HG03159 (cell line): ENCODE results near the gene ELL2.
A peak's percentile ranks its signal among the peaks of the same experiment; 100 is the strongest.
"Not testable (repeated sequence)": the region's sequence is repeated elsewhere in the genome, so short reads cannot be mapped to it uniquely, and the experiment has no call there.

Experiments used
- ATAC-seq: cut with Tn5 transposase; IDR thresholded peaks from one replicate; pipeline ENCODE4 v1.9.1; 2021; ENCODE audit warnings: mild to moderate bottlenecking, moderate library complexity; ENCODE audit not compliant: unreplicated experiment

Gene ELL2

DNA sequence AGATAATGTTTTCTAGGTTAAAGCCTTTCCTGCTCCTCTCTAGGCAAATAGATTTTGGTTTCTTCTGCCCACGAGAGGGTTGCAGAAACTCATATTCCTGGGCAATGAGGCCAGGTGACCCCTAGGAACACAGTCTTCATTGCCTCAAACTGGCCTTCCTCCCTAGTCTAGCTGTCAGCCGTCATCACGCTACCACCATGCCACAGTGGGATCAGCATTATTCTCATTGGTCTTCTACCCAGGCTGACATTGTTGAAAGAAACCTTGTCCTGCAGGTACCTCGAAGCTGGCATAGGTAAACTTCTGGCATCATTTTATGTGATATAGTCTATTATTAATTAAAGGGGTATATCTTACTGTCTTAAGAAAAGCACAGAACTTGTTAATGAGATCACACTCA is 51.1 kb downstream of the ELL2 start:
- no peak for ATAC-seq

DNA sequence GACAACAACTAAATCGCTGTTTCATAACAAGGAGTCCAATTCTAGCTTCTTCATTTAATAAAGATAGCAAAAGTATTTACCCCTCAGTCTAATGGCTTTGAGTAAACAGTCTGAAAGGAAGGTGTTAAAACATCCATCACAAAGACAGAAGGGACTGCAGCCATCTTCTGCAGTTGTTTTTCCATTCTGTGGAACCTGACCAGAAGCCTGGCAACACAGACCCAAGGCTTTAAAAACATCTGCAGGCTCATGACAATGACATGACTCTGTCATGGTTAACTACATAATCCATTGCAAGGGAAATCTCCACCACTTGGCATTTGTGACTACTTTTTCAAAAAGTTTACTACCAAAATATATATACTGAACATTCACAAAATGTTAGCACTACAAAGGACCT is 51.9 kb downstream of the ELL2 start:
- ATAC-seq, result no peak

DNA sequence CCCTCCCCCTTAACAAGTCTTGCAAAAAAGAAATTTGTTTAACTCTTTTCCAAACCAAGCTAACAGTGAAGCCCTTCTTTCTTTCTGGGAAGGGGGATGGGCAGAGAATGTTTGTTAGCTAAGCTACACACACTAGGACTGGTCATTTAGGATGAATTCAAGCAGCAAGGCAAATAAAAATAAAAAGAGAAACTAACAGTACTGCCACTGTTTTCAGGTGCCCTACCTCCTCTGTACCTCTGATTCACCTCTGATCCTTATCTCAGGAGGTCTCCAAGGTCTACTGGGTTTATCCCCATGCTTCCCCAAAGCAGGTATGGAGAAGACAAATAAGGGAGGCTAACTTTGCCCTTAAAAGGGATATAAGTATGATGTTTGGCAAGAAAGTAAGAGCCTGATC is 52.9 kb downstream of the ELL2 start:
- no peak for ATAC-seq

DNA sequence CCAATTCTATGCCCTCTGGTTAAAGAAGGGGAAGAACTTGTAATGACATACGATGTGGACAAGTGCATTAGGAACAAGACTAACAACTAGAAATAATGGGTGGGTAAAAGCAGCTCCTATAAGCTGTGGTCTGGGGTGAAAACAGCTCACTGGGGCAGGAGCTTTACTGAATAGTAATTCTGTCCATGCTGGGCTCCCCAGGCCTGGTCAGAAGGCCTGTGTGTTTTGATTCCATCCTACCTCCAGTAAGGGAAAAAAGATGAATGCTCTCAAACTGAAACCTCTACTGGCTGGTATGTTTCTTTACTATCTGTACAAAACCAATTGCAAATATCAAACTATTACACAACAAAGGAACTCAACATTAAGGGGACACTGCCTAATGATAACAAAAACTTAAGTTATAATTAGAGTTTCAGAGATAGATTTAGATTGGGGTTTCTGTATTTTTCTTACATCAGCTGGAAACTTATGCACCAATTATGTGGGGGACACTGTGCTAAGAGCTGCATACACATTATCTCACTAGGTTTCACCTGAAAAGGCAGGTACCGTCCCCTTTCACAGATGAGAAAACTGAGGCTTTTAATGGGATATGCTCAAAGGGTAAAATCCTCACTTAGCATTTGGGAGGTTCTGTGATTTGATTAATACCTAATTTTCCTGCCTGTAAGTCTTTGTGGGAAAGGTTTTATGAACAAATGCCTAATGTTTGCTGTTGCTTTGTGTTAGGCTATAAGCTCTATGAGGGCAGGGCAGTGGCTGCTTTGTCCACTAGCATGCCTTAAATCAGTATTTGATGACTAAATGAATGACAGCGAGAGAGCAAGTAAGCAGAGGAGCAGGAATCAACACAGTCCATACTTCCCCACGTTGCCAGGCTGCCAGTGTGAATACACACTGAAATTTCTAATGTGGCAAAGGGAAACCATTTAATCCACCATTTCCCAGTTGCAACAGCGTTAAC is 53.6 kb downstream of the ELL2 start:
- no peak for ATAC-seq

DNA sequence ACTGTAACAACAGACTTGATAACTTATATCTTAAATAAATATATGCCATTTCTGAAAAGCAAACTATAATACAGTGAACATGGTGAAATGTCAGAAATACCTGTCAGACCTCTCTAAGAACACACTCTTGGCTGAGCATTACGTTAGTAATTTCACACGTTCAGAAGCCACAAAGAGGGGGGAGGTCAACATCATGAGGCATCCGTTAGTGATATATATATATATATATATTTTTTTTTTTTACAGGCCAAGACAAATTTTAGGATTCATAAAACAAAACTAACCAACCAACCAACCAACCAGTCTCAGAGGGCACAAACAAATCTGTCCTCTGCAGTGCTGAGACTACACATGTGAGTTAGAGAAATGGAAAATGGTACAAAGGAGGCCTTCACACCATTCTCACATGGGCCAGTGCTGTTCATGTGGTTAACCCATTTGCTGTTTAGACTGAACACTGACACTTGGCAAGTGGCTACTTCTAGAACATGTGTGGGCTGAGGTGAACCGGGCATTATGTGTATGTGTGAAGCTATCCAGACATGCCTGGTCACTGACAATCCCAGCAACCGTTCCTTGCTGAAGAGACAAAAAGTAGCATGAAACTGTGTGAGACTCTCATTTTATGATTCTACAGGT is 54.5 kb downstream of the ELL2 start:
- ATAC-seq, result no peak

DNA sequence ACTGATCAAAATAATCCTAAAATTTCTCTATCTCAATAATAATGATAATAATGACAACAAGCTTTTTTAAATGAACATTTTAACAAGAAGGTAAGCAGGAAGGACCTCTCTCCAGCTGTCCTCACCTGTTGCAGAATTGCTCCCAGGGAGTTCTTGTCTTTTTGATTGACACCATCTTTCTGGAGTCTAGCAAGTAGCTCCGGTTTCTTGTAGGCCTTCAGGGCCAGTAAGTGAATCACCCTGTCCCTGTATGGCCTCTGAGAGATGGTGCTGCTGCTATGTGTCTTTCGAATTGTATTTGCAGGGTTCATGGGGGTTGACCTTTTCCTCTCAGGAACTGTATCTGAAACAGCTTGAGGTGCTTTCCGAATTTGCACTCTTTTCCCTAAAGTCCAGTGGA is 55.3 kb downstream of the ELL2 start:
- ATAC-seq, result not testable (repeated sequence)

DNA sequence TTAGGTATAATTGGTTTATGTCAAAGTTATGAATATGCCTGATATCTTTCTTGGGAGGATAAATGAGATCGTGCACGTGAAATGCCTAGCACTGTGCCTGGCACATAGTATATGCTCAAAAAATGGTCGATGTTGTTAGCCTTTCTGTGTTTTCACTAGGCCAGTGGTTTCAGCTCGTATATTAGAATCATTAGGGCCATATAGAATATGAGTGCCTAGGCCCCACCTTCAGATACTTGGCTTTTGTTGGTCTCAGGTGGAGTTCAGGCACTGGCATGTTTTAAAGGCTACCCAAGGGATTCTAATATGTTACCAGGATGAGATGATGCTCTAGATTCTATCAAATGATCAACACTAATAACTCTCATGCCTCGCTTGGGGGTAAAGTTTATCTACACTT is 56.8 kb downstream of the ELL2 start:
- ATAC-seq, result no peak

DNA sequence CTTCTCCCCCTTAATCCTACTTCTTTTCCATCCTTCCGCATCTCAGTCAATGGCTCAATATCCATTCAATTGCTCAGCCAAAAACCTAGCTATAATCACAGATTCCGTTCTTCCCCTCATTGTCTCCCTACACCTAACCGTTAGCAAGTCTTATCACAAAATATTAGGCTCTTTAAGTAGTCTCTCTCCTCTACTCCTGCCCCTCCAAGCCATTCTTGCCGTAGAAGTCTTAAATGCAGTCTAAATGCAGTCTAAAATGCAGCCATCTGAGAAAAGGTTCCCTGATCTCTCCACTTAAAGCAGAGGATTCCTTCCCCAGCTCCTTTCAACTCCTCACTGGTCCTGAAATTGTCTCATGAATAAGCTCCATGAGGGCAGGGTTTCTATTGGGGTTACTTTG is 57.8 kb downstream of the ELL2 start:
- ATAC-seq, result no peak

DNA sequence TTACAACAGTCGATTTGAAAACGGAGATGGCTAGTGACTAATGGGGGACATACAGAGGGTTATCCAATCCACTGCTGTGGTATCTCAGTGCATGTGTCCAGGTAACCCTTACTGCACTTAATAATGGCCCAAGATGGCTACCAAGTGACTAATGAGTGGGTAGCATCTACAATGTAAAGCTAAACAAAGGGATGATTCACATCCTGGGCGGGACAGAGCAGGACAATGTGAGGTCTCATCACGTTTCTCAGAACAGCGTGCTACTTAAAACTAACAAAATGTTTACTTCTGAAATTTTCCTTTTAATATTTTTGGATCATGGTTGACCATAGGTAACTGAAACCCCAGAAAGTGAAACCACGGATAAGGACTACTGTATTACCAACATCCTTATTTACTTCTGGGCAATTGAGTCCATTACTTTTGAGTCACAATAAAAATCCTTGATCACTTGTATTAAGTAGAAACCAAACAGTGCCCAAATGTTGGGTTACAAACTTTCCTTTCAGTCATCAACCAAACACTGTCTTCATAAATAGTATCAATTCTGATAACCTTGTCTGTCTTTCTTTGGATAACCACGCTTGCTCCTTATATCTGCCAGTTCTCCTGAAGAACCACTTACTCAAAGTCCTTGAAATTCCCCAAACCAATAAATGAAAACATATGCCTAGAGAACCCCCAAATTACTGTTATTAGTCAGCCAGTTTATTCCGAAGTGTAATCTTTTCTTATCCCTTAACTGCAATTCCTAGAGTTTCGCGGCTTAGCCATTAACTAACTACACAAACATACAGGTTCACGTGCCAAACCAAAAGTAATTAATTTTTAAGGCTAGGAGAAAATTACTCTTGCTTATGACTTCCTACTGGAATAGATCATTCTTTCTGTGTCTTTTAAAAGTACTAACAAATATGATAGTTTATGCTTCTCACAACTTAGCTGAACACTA is 59.7 kb downstream of the ELL2 start:
- no peak for ATAC-seq

DNA sequence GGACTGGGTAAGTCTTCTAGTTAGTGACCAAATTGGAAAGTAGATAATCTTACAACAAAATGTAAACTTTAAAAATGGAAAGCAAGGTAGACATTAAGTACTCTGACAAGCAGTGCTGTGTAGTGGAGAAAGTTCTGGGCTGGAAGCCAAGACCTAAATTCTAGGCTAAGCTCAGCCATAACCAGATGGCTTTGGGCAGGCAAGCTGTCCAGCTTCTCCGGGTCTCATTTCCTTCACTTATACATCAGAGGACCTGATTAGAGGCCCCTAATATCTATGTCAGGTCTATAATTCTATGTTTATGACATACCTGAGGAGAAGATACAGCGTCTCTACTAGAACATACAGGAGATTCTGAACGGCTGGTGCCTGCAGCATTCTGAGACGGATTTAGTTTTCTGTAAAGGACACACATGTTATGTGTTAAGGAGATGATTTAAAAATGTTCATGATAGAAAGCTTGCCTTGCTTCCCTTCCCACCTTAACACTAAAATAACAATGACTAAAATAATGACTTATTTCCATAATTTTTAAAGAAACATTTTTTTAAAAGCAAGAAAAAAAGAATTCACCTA is 61.2 kb downstream of the ELL2 start:
- ATAC-seq, result no peak

DNA sequence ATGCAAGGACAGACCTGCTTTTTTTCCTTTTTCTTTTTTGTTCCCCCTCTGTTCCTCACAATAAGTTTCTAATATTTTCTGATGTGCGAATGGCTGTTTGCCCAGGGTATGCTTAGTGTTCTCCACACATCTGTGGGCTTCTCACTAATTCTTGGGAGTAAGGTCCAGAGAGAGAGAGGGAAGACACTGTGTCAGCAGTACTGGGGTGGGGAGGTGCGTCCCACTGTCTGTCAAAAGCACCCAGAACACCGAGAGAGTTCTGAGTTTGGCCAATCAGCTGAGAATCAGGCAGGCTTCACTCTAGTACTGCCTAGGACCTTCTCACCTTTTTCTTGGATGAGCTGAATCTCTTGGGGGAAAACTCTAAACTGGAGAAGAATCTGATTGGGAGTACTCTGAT is 61.8 kb downstream of the ELL2 start:
- no peak for ATAC-seq

DNA sequence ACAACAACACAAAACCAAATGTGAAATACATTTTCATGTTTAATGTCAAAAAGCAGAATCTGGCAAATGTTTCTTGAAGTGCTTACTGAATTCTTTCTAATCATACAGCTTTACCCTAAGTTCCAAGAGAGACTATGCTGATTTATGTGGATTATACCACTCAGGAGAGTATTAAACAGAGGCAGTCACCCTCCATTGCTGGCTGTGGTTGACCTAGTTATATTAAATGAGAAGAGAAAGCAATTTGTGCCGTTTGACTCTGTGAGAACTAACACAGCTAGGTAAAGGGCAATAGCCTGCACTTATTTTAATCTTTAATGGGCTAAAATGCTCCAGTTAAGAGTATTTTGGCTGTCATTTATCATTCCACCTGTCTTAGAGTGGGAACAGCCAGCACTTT is 62.6 kb downstream of the ELL2 start:
- ATAC-seq, result no peak

DNA sequence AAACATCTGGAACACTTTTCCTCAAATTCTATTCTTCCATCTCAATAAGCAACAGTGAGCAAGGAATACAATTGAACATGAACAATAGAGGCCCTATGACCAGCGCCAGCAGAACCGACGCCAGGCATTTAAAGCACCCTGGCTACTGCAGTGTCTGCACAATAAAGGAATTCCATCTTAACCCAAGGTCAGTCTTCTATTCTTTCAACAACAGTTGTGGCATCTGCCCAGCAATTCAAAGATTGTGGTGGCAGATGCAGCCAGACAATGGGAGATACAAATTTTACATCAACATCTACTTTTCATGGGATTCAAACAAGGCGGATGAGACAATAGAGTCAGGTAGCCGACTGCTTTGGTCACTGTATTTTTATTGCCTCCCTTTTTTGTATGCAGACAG is 65.9 kb downstream of the ELL2 start:
- no peak for ATAC-seq

DNA sequence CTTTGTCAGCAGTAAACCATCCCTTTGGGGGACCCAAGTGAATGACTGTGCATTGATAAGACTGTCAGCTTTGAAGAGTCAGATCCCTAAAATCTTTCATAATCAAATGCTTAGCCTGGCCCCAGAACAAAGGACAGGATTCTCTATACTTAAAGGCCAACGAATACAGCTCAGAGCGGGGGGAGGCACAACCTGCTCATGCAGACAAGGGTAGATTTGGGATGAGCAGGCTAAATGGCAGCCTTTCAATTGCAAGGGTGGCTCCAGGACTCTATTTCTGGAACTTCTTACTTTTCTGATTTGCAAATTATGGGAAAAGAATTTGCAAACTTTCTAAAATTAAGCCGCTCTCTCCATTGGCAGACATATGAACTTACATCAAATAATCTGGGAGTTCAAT is 66.4 kb downstream of the ELL2 start:
- ATAC-seq, result no peak

DNA sequence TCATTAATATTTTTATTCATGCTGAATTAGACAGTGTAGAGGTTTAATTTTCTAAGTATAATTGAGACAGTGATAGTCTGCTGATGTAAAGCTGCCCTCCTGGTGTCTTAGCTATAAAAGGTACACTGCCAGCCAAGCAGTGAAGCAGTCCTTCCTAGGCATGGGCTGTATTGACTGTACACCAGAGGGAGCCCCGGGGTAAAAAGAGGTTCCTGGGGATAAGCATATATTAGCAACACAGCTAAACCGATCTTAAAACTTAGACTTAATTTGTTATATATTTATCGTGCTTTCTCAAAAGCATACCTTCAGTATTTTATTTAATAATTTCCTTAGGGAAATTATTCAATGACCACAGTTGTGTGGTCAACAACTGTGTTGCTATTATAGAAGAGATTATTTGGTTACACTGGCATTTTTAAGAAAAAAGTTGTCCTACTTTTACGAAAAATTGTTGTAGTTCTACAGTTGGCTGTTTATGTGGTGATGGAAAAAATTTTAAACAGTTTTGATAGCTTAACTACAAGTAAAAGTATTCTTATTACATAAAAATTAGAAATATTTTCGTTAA is 68.8 kb downstream of the ELL2 start:
- ATAC-seq, result peak; percentile 65

DNA sequence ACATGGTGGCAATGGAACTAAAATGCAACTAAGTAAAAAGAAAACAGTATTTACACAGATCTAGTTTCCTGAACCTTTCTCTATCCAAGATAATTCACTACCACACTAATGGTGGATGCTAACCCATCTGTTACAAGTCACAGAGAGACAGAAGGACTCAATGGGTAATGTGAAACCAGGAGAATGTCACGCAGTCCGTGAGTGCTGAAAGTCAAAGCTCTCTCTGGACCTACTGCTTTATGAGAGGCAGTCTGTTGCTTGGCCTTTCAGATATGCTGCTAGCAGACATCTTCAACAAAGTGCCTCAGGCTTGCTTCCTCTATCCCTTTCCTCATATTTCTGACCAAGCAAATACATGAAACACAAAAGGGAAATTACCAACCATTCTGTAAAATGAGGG is 70.2 kb downstream of the ELL2 start:
- ATAC-seq, result no peak

DNA sequence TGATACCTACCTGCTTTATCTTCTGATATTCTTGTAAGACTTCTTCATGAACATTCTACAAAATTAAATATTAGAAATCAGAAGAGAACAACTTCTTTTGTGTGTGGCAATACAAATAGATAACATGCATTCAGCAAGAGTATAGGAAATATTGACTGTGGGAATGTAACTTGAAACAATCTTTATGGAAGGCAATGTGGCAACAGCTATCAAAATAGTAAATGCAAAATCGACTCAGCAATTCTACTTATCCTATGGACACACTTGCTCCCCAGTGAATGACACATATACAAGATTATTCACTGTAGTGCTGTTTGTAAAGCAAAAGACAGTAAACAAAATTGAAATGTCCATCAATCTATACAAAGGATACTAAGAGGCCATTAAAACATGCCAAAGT is 72.6 kb downstream of the ELL2 start:
- ATAC-seq, result no peak

DNA sequence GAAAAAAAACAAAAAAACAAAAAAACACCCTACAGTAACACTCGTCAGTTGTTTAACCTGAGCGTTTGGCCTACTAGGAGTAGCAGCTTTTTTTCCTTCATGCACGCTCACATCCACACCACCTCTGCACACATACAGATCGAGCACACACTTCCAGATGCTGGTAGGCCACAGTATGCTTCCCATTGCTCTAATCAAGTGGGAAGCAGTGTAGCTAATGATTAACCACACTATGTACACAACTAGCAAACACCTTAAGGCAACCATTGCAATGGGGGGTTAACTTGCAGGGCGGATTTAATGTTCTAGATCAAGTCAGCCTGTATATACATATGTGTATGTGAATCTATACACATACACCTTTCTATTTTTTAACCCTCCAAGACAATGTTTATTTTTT is 73.7 kb downstream of the ELL2 start:
- ATAC-seq, result no peak

DNA sequence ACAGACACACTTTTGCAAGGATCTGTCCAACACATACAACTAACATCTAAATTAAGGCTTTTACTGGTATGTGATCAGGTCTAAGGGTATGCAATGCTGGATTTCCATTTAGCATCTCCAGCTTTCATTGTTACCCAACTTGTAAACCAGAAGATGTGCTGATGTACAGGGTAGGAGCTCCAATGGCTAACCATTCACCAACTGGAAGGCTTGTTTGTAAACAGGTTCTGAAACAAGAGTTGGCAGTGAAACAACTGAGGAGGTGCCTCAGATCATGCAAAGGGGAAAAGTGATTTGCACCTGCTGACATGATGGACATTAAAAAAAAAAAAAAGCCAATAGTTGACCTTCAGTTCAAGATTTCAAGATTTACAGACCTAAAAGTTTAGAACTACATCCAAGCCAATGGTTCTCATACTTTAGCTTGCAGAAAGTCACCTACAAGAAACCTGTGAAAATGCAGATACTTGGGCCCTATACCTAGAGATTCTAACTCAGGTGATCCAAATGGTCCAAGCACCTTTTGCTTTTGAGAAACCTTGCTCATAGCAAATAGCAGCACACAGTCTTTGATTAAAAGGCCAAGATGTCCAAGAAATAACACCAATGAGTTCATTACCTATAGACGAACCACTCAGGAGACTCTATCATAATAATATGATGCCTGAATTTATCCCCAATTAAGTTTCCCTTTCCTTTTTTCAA is 75.2 kb downstream of the ELL2 start:
- no peak for ATAC-seq

DNA sequence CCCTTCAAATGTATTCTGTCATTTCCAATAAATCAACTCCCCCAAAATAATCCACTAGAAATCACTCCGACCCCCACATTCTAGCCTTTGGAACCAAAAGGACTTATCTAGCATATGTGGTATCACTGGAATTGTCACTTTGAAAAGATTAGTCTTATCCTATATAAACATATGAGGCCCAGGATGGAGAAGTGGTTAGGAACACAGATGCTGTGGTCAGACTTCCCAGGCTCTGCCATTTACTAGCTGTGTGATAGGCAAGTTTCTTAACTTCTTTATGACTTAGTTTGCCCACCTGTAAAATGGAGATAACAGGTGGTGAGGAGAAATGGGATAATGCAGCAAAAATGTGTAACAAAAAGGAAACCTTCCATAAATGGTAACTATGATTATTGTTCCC is 77.1 kb downstream of the ELL2 start:
- no peak for ATAC-seq
